Measurements from ENCODE around the gene ERI3.

DNA sequence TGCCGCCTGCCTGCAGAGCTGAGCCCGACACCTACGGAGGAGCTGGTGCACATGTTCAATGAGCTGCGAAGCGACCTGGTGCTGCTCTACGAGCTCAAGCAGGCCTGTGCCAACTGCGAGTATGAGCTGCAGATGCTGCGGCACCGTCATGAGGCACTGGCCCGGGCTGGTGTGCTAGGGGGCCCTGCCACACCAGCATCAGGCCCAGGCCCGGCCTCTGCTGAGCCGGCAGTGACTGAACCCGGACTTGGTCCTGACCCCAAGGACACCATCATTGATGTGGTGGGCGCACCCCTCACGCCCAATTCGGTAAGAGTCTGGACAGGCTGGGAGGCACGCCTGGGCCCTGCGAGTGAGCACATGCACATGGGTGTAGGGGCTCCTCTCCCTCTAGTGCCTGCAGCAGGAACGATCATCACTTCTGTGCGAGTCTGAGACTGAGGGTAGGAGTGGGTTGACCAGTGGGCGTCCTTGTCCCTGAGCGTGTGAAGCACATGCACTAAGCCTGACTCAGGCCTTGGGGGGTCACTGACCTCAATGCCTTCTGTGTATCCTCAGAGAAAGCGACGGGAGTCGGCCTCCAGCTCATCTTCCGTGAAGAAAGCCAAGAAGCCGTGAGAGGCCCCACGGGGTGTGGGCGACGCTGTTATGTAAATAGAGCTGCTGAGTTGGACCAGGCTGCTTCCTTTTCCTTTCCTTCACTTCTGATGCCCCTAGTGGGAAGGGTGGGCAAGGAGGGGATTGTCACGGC is 134.9 kb downstream of the ERI3 start:
- TF ChIP-seq CTCF (IDR thresholded peaks at IDR 0.05) (no peak), EP300 (IDR thresholded peaks at IDR 0.05; ENCODE audit: low read depth) (no peak)
